Stimulated activated CD4-positive, alpha-beta T cell treated with anti-CD3 and anti-CD28 coated beads, Interleukin-15, amount 100 ng/mL, for 24 hours (primary cell): ENCODE results near the gene DNAH17.
"Not testable (repeated sequence)": the region's sequence is repeated elsewhere in the genome, so short reads cannot be mapped to it uniquely, and the experiment has no call there.

Experiments
- DNase-seq: peaks from one replicate; pipeline ENCODE4 v3.0.0-alpha.2; 2020

DNAH17 gene

GRCh38 chr17:78514521-78514920, 62.7 kb downstream of the DNAH17 start:
- DNase-seq: no peak

- no peak for DNase-seq
Measured at GRCh38 chr17:78512976-78513375, 64.2 kb downstream of the DNAH17 start.

GRCh38 chr17:78510141-78511075, 66.8 kb downstream of the DNAH17 start:
- no peak for DNase-seq

- DNase-seq: no peak
Measured at GRCh38 chr17:78507526-78507925, 69.7 kb downstream of the DNAH17 start.

GRCh38 chr17:78506454-78507309, 70.5 kb downstream of the DNAH17 start:
- DNase-seq: no peak

GRCh38 chr17:78504156-78504925, 72.9 kb downstream of the DNAH17 start:
- DNase-seq: no peak

GRCh38 chr17:78503388-78503787, 73.8 kb downstream of the DNAH17 start:
- not testable (repeated sequence) for DNase-seq

- DNase-seq: no peak
Measured at GRCh38 chr17:78502611-78503148, 74.5 kb downstream of the DNAH17 start.

- DNase-seq: no peak
Measured at GRCh38 chr17:78501241-78502036, 75.8 kb downstream of the DNAH17 start.

GRCh38 chr17:78500806-78501205, 76.4 kb downstream of the DNAH17 start:
- DNase-seq: no peak

GRCh38 chr17:78499715-78500540, 77.3 kb downstream of the DNAH17 start:
- DNase-seq: no peak

- DNase-seq: no peak
Measured at GRCh38 chr17:78498848-78499247, 78.3 kb downstream of the DNAH17 start.

- peak; percentile 66 for DNase-seq
Measured at GRCh38 chr17:78497115-78497540, 80.1 kb downstream of the DNAH17 start.

- DNase-seq: no peak
Measured at GRCh38 chr17:78496311-78496710, 80.9 kb downstream of the DNAH17 start.

GRCh38 chr17:78495634-78496033, 81.6 kb downstream of the DNAH17 start:
- DNase-seq: no peak

- no peak for DNase-seq
Measured at GRCh38 chr17:78494696-78495330, 82.4 kb downstream of the DNAH17 start.

- DNase-seq: no peak
Measured at GRCh38 chr17:78493853-78494695, 83.1 kb downstream of the DNAH17 start.

GRCh38 chr17:78493450-78493849, 83.7 kb downstream of the DNAH17 start:
- DNase-seq: no peak

GRCh38 chr17:78492116-78492799, 84.9 kb downstream of the DNAH17 start:
- no peak for DNase-seq
